Stomach (tissue), 9 donors: Measurements from ENCODE around the gene RSPH9. TPM values are rescaled to one million over a fixed set of nuclear protein-coding genes. Genes with fewer than 3 reads are reported as not detected.
"Not testable (repeated sequence)": the region's sequence is repeated elsewhere in the genome, so short reads cannot be mapped to it uniquely, and the experiment has no call there.

Source experiments
- DNase-seq, 2 donors: peaks; one replicate each; pipeline versions ENCODE4 v3.0.0 to v3.0.0-alpha.2; 2013 to 2019
- H3K27ac ChIP-seq, 5 donors: fragments of 200-600 bp in 4 of 5; sonication (generic) in 4 of 5; one replicate each; pipeline ENCODE4 v1.5.1; 2013 to 2019; ENCODE audit warnings: mild to moderate bottlenecking in 1 of 5, moderate library complexity in 1 of 5
- H3K27me3 ChIP-seq, 3 donors: fragments of 200-600 bp; sonication (generic); one replicate each; pipeline ENCODE4 v1.5.1; 2017 to 2019; ENCODE audit warnings: mixed run types in 1 of 3
- H3K36me3 ChIP-seq, 4 donors: fragments of 200-600 bp; sonication (generic); 1 replicate in 3 of 4; 2 replicates in 1 of 4; pipeline ENCODE4 v1.5.1; 2016 to 2019
- H3K4me1 ChIP-seq, 4 donors: fragments of 200-600 bp; sonication (generic); one replicate each; pipeline ENCODE4 v1.5.1; 2016 to 2019
- H3K4me3 ChIP-seq, 4 donors: fragments of 200-600 bp; sonication (generic) in 3 of 4; one replicate each; pipeline ENCODE4 v1.5.1; 2016 to 2019; ENCODE audit warnings: mild to moderate bottlenecking in 1 of 4
- H3K9me3 ChIP-seq, 4 donors: fragments of 200-600 bp; sonication (generic); one replicate each; pipeline ENCODE4 v1.5.1; 2016 to 2019
- EP300 ChIP-seq: sonication (generic); formaldehyde crosslinking; IDR thresholded peaks from one replicate; pipeline ENCODE4 v1.6.1; 2017; ENCODE audit warnings: antibody characterized with exemption
- POLR2A ChIP-seq, 4 donors: fragments of 450-650 bp; IDR thresholded peaks; one replicate each; pipeline ENCODE4 v1.6.1; 2016; ENCODE audit warnings: antibody characterized with exemption in 4 of 4, control low read depth in 2 of 4, mild to moderate bottlenecking in 1 of 4, moderate library complexity in 1 of 4
- POLR2AphosphoS5 ChIP-seq, 3 donors: sonication (generic); formaldehyde crosslinking; IDR thresholded peaks; one replicate each; pipeline ENCODE4 v1.6.1; 2016; ENCODE audit warnings: antibody characterized with exemption in 3 of 3
- WGBS, 5 donors: extraction: QIAGEN DNeasy Blood & Tissue Kit in 3 of 5; methylation state at CpG; one replicate each; pipeline versions ENCODE4 v1.1.5 to v1.1.7; 2013 to 2018; 5-methylcytosine and 5-hydroxymethylcytosine counted together
- intact Hi-C: fragments of 100-400 bp; cut with DNase I; formaldehyde crosslinking; loops from one replicate; pipeline ENCODE4 v1.15.1; 2023; ENCODE audit warnings: low total_unique reads
- polyA plus RNA-seq, 3 donors: library from polyadenylated mRNA; stranded (reverse); fragments of 200-250 nt; gene quantifications; one replicate each; pipeline ENCODE4 v1.2.3, GENCODE V29; 2013
- total RNA-seq, 5 donors: library from RNA; depleted of rRNA; stranded (reverse); fragments of >200 nt; gene quantifications; one replicate each; pipeline versions ENCODE4 v1.1.0 to v1.2.3, GENCODE V29; 2014 to 2016
- TF ChIP-seq, protein P1 (sequence below), 7 experiments: fragments of 450-650 bp in 4 of 7; fragments of 200-600 bp in 3 of 7; sonication (generic) in 3 of 7; IDR thresholded peaks; one replicate each; pipeline ENCODE4 v1.5.1; 2016 to 2019; ENCODE audit warnings: antibody characterized with exemption in 7 of 7, control low read depth in 2 of 7, mild to moderate bottlenecking in 1 of 7
- donor health status: healthy with polysubstance abuse.
- donor health status: Bipolar disorder and iron deficiency.
- donor health status: healthy.

RSPH9 gene
- total and polyA plus RNA-seq, 8 donors = 0.18 to 0.92 (median 0.42) TPM; not detected in 4

DNA sequence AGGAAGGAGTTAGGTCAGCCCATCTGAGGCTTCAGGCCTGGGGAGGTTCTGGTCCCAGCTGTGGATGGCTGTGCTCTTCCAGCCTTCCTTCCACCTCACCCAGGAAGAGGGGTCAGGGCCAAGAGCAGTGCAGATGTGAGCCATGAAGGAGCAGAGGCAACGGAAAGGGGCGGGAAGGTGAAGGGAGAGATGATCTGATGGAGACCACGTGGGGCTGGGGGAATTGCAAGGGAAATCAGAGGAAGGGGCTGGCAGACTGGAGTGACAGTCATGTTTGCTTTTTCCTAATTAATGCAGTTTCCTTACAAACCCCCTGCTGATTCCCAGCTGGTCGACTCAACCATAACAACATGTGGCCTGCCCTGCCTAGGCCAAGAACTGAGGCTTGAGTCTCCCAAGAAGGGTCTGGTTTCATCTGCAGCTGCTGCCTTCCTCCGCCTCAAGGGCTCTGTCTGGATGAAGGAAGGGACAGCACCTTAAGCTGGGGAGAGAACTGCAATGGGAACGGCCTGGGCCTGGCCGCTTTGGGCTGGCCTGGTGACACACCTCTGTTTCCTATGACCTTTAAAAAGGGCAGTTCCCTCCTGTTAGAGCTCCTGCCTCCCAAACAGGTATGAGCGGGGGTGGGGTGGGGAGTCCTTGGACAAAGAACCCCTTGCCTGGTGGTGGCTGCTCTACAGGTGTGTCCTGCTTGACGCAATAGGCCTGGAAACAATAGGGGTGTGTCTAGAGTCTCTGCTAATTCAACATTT lies 50.6 kb downstream of the RSPH9 start:
- Histone ChIP-seq H3K4me3 (no peak overlapping the region), H3K36me3 (no peaks in the 10 kb centered on the region), H3K4me1 (peaks cover 32 to 54% (median 44%) of the 10 kb centered on the region in 4 donors), H3K9me3 (no peaks in the 10 kb centered on the region), H3K27ac (peak overlapping the region; percentile 74 to 88 (median 86)), H3K27me3 (no peaks in the 10 kb centered on the region)
- TF ChIP-seq POLR2AphosphoS5 (IDR thresholded peaks at IDR 0.05) (peak in 2 of 3 donors; percentile 66 to 78), EP300 (no peak)
- WGBS, 5 donors = 42 to 54% (median 44%) methylated on average over 8 to 9 of the region's 9 CpGs
- DNase-seq = peak; percentile 88 to 95
- intact Hi-C loops = no loop called here

DNA sequence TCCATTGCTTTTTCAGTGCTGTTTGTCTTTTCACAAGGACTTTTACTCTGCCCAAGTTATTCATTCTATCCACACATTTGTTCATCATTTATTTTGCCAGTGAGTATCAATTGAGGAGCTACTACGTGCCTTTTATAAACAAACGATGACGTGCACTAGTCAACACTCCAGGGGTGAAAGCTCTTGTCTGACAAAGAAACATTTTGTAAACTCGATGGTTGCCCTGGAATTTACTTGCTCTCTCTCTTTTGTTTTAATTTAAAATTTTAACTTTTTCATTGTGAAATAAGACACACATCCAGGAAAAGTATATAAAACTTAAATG lies 51.1 kb downstream of the RSPH9 start:
- peaks cover 33 to 54% (median 46%) of the 10 kb centered on the region in 4 donors for H3K4me1 ChIP-seq
- H3K9me3 ChIP-seq = no peaks in the 10 kb centered on the region
- 25 to 41% (median 35%) methylated on average over 4 of the region's 4 CpGs for WGBS, 5 donors
- intact Hi-C loops = no loop called here
- peak overlapping the region; percentile 74 to 88 (median 86) for H3K27ac ChIP-seq
- H3K27me3 ChIP-seq = no peaks in the 10 kb centered on the region
- TF ChIP-seq POLR2A (IDR thresholded peaks at IDR 0.05) (no peak), POLR2AphosphoS5 (IDR thresholded peaks at IDR 0.05) (no peak), EP300 (no peak)
- TF ChIP-seq, protein P1, sequence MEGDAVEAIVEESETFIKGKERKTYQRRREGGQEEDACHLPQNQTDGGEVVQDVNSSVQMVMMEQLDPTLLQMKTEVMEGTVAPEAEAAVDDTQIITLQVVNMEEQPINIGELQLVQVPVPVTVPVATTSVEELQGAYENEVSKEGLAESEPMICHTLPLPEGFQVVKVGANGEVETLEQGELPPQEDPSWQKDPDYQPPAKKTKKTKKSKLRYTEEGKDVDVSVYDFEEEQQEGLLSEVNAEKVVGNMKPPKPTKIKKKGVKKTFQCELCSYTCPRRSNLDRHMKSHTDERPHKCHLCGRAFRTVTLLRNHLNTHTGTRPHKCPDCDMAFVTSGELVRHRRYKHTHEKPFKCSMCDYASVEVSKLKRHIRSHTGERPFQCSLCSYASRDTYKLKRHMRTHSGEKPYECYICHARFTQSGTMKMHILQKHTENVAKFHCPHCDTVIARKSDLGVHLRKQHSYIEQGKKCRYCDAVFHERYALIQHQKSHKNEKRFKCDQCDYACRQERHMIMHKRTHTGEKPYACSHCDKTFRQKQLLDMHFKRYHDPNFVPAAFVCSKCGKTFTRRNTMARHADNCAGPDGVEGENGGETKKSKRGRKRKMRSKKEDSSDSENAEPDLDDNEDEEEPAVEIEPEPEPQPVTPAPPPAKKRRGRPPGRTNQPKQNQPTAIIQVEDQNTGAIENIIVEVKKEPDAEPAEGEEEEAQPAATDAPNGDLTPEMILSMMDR (IDR thresholded peaks at IDR 0.05) = no peak
- no peak overlapping the region for H3K4me3 ChIP-seq
- DNase-seq = no peak
- no peaks in the 10 kb centered on the region for H3K36me3 ChIP-seq

DNA sequence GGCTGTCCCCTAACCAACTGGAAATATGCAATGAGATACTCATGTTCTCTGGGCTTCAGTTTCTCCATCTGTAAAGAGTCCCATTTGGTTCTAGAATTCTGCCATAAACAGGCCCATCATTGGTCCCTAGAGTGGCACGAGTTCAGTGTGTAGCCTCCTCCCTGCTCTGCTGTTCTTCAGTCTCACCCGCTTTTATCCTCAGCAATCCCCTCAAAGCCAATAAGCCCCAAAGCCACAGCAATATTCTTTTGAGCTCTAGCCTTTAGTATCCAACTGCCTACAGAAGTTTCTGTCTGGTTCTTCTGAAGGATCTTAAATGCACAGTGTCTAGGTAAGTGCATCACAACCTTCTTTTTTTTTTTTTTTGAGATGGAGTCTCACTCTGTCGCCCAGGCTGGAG lies 52.6 kb downstream of the RSPH9 start:
- peaks cover 42 to 68% (median 59%) of the 10 kb centered on the region in 4 donors for H3K4me1 ChIP-seq
- 87 to 97% (median 93%) methylated on average over 3 of the region's 3 CpGs for WGBS, 5 donors
- intact Hi-C loops = no loop called here

DNA sequence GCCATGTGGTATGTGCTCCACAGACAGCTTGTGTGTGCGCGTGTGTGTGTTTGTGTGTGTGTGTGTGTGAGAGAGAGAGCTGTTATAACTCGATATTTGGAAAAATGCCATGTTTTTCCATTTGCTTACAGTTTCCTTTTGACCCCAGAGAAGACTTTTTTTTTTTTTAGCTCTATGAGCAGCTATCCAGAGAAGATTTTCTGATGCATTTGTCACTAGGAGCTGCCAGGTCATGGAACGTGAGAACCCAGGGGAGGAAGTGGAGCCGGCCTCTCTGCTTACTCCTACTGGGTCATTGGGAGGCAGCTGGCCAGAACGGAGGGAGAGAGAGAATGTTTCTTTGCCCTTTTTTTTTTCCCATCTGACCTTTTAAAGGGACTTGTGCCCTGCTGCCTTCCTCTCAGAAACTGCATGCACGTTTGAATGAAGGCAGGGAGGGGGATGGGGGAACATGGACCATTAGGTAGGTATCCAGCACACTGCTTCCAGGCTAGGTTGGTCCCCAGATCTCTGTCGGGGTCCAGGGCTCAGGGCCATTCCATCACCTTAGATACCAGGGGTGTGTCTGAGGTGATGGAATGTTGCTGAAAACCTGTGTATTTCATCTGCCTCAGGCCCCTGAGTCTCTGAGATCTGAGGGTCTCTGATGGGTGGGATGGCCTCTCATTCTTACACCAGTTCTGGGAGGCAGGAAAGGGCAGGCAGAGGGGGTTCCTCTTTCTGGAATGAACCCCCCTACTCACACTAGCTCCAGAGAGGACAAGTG lies 53.9 kb downstream of the RSPH9 start:
- Histone ChIP-seq H3K9me3 (no peaks in the 10 kb centered on the region), H3K27me3 (no peaks in the 10 kb centered on the region), H3K27ac (peak overlapping the region; percentile 56 to 94 (median 86)), H3K4me1 (peaks cover 55 to 82% (median 72%) of the 10 kb centered on the region in 4 donors), H3K4me3 (no peak overlapping the region), H3K36me3 (no peaks in the 10 kb centered on the region)
- TF ChIP-seq EP300 = no peak
- TF ChIP-seq POLR2A (IDR thresholded peaks at IDR 0.05) = no peak
- peak in 1 of 3 donors; percentile 24 for TF ChIP-seq POLR2AphosphoS5 (IDR thresholded peaks at IDR 0.05)
- TF ChIP-seq, protein P1 (IDR thresholded peaks at IDR 0.05) = no peak
- WGBS, 5 donors = 15 to 18% (median 18%) methylated on average over 8 of the region's 8 CpGs
- intact Hi-C loops = no loop called here
- DNase-seq = peak; percentile 76 to 85

More for the DNA sequence above, 52.6 kb downstream of the RSPH9 start:
- DNase-seq = no peak
- no peaks in the 10 kb centered on the region for H3K36me3 ChIP-seq
- no peak for TF ChIP-seq POLR2A (IDR thresholded peaks at IDR 0.05)
- TF ChIP-seq EP300 = no peak
- no peak for TF ChIP-seq POLR2AphosphoS5 (IDR thresholded peaks at IDR 0.05)
- no peaks in the 10 kb centered on the region for H3K9me3 ChIP-seq
- peak overlapping the region in 4 of 5 donors; percentile 13 to 88 (median 82) for H3K27ac ChIP-seq
- no peaks in the 10 kb centered on the region for H3K27me3 ChIP-seq
- no peak overlapping the region for H3K4me3 ChIP-seq

DNA sequence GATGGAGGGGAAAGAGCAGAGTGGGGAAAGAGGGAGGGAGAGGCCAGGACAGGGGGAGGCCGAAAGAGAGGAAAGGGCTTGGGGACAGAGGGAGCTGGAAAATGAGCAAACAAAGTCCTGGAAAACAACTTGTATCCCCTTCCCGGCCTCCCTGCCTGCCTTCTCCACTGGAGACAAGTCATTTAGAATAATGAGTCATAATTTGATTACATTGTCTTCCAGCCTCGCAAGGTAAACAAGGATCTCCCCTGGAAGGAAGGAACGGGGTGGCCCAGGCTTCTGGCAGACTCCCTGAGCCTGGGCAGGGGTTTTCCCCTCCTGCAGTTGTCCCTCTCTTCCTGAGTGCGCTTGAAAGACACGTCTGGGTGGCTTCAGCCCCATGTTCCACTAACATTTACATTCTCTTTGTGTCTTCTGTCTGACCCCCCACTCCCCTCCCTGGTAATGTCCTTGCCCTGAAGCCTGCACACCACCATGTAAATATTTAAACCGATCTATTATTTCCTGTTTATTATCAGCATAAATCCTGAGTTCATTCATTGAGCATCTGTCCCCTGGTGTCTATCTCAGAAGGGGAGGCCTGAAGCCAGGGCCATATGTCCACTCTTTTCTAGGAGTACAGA lies 54.8 kb downstream of the RSPH9 start:
- TF ChIP-seq POLR2AphosphoS5 (IDR thresholded peaks at IDR 0.05) = peak in 2 of 3 donors; percentile 75 to 92
- no peak for TF ChIP-seq EP300
- TF ChIP-seq, protein P1 (IDR thresholded peaks at IDR 0.05) = no peak
- no peak for TF ChIP-seq POLR2A (IDR thresholded peaks at IDR 0.05)
- Histone ChIP-seq H3K36me3 (no peaks in the 10 kb centered on the region), H3K9me3 (no peaks in the 10 kb centered on the region), H3K4me3 (peak overlapping the region in 1 of 4 donors; percentile 18), H3K27ac (peak overlapping the region; percentile 56 to 94 (median 86)), H3K4me1 (peaks cover 64 to 88% (median 78%) of the 10 kb centered on the region in 4 donors), H3K27me3 (no peaks in the 10 kb centered on the region)
- WGBS, 5 donors = 11 to 32% (median 22%) methylated on average over 7 of the region's 7 CpGs
- intact Hi-C loops = no loop called here
- peak; percentile 74 to 83 for DNase-seq

DNA sequence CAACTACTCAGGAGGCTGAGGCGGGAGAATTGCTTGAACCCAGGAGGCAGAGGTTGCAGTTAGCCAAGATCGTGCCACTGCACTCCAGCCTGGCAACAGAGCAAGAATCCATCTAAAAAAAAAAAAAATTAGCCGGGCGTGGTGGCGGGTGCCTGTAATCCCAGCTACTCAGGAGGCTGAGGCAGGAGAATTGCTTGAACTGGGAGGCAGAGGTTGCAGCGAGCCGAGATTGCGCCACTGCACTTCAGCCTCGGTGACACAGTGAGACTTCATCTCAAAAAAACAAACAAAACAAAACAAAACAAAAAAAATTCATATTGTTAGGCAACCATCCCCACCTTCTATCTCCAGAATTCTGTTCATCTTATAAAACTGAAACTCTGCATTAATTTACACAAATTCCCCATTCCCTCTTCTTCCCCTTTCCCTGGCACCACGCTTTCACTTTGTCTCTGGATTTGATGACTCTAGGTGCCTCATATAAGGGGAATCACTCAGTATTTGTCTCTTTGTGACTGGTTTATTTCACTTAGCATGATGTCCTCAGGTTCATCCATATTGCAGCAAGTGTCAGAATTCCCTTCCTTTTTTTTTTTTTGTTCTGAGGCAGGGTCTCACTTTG lies 56.2 kb downstream of the RSPH9 start:
- H3K9me3 ChIP-seq, intact Hi-C loops, H3K27me3 ChIP-seq, H3K4me3 ChIP-seq, DNase-seq, H3K36me3 ChIP-seq: not testable (repeated sequence)
- 73 to 88% (median 82%) methylated on average over 10 of the region's 10 CpGs for WGBS, 5 donors
- peak overlapping the region in 3 of 5 donors; percentile 86 to 94 (median 91) for H3K27ac ChIP-seq
- H3K4me1 ChIP-seq = peaks cover 63 to 89% (median 76%) of the 10 kb centered on the region in 4 donors
